ENCODE data around the gene PRRC2B.
"Not testable (repeated sequence)": the region's sequence is repeated elsewhere in the genome, so short reads cannot be mapped to it uniquely, and the experiment has no call there.

Gene PRRC2B

DNA sequence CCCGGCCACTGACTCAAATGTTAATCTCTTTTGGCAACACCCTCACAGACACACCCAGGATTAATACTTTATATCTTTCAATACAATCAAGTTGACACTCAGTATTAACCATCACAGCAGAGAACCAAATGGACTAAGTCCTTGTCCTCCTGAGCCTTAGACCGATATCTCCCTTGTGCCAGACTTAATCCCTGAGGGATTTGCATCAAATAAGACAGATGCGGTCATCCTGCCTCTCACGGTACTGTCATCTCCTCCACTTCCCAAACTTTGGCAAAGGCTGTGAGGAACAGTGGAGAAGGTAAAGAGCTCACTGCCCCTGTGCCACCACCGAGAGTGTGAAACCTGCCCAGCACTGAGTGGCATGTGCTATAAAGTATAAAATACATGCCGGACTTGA, 6.5 kb upstream of the PRRC2B start:
- DNase-seq, result no peak

DNA sequence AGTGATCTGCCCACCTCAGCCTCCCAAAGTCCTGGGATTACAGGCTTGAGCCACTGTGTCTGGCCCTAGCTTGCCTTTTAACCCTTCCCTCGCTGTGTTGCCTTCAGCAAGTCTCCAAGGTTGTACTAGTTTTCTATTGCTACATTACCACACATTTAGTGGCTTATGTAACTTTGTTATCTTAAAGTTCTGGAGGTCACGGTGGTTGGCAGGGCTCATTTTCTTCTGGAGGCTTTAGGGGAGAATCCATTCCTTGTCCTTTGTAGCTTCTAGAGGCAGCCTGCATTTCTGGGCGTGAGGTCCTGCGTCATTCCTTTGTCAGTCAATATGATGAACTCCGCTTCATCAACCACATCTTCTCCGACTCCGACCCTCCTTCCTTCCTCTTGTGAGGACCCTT, 2.9 kb upstream of the PRRC2B start:
- DNase-seq, result no peak

DNA sequence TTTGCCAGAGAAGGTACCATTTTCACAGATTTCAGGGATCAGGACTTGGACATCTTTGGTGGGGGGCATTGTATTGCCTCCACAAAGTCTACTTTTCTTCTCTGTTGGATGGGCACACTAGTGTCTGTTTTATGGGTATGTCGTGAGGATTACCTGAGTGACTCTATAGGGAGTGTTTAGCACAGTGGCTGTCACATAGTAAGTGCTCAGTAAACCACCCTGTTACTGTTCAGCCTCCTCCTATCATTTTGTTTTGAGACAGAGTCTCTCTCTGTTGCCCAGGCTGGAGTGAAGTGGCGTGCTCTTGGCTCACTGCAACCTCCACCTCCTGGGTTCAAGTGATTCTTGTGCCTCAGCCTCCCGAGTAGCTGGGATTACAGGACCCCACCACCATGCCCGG, 2.4 kb upstream of the PRRC2B start:
- no peak for DNase-seq

DNA sequence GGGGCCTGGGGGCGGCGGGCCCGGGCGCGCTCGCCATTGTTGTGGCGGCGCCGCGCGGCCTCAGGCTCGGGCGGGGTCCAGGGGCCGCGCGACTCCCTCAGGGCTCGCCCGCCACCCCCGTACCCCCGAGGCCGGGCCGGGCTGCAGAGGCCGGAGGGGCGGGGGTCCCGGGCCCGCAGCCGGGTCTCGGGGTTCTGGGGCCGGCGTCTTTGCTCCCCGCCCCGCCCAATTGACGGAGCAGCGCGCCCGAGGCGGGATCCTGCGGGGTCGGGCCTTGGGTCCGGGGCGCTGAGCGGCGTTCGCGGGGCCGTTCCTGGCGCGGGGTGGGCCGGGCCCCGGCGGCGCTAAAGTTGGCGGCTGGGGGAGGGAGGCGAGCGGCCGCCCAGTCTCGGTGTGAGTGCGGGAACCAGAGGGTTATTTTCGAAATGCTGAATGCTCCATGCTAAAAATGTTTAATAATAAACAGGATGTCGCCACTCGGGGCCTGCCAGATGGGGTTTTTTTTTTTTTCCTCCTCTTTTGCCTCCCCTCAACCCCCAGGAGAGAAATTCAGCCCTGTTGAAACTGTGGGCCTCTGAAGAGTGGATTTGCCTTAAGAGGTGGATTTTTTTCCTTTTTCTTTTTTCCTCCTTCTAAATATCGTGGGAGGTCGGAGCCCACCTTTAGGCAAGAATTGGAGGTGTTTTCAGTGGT, 724 bp downstream of the PRRC2B start:
- DNase-seq, result peak; percentile 17 to 33

DNA sequence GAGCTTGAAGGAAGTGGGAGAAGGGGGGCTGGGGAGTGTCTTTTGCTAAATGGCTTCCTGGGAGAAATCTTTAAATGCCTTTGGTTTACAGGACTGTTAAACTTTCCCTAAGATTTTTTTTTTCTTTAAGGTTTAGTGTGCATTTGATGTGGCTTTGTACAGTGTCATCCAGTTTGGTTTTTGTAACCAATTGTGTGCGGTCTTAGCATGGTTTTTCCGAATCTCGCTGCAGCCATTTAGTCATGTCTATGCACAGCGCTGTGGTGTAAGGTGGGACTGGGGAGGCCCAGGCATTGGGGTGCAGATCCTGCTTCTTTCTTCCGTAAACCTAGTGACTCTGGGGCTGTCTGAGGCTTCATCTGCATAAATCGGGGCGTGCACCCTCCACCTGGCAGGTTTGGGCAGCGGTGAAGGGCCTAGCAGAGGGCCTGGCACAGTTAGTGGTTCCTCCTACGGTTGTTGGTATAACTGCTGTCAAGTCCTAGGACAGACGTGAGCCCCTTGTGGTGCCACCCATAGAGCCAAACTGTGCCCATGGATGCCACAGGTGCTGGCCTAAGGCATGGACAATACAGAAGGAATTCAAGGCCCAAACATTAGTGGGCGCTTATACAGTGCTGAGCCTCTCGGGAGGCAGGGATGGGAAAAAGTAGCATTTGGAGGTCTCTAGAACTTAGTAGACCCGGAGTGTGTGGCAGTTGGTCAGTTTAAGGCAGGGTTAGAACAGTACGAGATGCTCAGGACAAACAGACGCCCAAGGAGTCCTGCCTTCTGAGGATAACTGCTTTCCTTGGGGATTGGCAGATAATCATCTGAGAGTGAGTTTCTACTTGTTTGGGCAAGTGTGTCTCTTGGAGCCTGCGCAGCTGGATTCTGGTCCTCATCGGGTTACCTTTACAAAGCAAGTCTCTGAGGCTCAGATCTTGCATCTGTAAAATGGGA, 1.5 kb downstream of the PRRC2B start:
- peak in 1 of 2 experiments; percentile 30 for DNase-seq

DNA sequence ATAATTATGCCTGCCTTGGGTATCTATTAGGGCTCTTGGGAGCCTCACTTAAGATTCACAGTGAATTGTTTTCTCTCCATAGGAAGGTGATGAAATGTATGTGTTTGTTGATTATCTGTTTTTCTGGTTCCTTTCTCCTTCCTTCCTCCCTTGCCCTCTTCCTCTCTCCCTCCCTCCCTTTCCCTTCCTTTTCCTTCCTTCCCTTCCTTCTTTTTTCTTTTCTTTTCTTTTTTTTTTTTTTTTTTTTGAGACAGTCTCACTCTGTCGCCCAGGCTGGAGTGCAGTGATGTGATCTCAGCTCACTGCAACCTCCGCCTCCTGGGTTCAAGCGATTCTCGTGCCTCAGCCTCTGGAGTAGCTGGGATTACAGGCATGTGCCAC, 2.2 kb downstream of the PRRC2B start:
- DNase-seq, result not testable (repeated sequence)

DNA sequence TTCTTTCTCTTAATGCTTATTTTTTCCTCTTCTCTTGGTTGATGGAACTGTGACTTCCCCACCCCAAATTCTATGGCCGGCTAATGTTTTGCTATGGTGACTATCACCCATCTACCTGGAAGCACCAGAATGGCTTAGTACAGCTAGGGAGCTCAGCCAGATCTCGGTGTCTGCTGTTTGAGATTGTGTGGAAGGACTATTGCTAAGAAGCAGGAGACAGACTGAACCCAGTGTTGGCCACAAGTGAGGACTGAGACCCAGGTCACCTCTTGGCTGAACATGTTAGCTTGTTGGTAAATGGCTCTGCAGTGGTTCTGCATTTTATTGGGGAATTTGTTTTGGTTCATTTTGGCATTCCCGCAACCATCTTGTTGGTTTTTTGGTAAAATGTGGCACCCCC, 2.7 kb downstream of the PRRC2B start:
- no peak for DNase-seq

DNA sequence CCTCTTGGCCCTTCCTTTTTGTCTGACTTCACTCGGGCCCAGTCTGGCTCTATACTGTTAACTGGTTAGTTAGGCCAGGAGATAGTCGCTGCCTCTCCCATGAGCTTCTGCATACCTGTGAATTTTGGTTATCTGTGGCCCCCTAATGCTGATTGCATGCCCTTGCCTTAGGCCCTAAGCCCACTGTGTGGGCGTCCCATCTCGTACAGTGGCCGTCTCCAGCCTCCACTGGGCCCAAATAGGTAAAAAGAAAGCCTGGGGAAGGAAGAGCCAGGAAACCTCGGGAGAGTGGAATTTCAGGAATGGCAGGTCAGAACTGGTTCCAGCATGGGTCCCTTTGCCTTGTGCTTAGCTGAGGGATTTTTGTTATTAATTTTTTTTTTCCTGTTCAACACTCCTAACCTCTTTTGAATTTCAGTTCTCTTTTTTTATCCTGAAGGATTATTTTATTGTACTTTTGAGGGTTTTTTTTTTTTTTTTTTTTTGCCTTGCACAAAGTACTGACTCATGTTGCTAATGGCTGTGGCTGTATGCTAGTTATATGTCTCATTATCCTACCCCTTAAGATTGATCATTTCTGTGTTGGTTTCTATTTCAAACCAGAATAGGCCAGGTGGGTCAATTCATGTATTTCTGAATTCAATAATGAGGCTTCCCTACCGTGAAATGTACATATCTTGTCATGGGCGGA, 3.4 kb downstream of the PRRC2B start:
- DNase-seq, result peak in 1 of 2 experiments; percentile 54

DNA sequence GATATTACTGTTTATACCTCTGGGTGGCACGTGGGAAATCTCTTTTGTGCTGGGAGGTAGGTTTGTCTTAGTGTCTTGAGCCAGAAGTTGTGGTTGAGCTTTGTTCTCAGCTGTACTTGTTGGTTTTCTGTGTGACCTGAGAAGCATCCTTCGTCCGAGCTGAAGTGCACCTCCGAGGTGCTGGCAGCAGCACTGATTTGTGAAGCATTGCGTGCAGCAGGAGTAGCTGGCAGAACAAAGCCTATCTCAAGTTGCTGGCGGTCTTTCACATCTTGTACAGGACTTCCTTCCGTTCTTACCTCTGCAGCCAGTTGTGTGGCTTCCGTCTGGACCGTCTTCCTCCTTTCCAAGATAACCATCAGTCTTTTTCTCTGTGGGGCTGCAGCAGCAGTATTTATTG, 4.3 kb downstream of the PRRC2B start:
- DNase-seq, result no peak

DNA sequence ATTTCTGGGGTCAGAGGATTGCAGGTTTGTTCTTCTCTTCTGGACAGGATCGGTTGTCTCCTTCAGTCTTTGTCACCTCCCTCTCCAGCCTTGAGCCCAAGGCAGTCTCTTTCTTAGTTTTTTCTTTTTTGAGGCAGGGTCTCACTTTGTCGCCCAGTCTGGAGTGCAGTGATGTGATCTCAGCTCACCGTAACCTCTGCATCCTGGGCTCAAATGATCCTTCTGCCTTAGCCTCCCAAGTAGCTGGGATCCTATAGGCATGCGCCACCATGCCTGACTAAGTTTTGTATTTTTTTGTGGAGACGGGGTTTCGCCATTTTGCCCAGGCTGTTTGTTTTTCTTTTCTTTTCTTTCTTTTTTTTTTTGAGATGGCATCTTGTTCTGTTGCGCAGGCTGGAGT, 6.1 kb downstream of the PRRC2B start:
- no peak for DNase-seq

DNA sequence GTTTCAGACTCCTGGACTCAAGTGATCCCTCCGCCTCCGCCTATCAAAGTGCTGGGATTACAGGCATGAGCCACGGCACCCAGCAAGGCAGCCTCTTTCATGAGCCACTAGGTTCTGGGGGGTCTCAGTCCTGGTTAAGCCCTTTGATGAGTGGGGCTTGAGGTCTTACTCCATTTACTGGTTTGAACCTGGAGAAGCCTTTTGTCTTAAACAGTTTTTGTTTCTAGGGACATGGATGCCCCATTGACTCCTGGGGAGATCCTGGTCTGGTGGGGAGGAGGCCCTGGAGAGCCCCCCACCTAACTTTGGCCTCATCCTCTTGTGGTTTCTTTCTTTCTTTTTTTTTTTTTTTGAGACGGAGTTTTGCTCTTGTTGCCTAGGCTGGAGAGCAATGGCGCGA, 6.7 kb downstream of the PRRC2B start:
- DNase-seq, result no peak

DNA sequence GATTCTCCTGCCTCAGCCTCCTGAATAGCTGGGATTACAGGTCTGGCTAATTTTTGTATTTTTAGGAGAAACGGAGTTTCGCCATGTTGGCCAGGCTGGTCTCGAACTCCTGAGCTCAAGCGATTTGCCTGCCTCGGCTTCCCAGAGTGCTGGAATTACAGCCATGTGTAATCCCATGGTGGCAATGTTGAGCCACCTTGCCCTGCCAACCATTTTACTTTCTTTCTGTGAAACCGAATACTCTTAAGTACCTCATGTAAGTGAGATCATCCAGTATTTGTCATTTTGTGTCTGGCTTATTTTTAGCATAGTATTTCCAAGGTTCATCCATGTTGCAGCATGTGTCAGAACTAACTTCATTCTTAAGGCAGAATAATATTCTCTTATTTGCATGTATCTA, 8.2 kb downstream of the PRRC2B start:
- no peak for DNase-seq

DNA sequence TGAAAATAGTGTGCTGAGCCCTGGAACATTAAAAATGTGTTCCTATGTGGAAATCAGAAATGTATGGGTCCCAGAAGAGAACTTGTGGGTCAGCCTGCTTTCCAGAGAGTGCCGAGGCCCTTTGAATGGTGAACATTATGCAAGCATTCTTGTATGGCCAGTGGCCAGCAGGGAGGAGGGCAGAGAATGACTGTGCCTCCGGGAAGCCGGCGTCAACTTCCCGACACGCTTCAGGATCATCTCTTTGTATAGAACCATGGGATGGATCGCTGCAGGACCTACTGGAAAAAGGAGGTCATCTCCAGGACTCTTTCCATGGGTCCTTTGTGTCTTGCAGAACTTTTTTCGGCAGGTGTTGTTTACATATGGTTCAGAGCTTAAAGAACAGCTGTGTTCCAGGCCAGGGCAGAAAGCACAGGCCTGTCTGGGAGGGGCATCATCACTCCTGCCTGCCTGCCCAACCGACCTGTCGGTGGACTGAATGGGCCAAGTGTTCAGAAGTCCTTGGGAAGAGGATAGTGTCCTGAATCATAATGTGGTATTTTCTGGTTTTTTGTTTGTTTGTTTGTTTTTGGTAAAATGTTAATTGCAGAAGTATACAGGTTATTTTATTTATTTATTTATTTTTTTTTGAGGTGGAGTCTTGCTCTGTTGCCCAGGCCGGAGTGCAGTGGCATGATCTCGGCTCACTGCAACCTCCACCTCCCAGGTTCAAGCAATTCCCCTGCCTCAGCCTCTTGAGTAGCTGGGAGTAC, 9.0 kb downstream of the PRRC2B start:
- peak; percentile 39 to 61 for DNase-seq

DNA sequence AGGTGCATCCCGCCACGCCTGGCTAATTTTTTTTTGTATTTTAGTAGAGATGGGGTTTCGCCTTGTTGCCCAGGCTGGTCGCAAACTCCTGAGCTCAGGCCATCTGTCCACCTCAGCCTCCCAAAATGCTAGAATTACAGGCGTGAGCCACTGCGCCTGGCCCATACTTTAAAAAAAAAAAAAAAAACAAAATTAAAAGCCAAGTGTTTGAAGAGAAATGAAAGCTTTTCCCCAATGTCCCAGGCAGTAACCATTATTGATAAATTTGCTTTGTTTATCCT, 9.5 kb downstream of the PRRC2B start:
- DNase-seq, result no peak

DNA sequence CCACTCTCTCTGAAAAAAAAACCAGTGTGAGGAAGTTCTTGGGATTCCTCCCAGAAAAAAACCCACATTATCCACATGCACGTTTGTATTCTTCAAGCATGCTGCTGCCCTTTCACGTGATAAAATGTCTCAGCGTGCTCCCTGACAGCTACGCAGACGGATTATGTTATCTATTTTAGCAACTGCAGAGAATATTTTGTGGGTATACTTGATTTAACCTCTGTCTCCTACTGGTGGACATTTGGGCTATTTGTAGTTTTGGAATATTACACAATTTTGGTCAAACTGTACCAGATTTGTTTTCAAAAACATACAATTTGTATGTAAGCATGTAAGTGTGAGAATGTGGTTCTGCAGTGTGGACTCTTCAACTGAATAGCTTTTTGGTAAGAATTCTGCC, 10.7 kb downstream of the PRRC2B start:
- DNase-seq, result no peak

DNA sequence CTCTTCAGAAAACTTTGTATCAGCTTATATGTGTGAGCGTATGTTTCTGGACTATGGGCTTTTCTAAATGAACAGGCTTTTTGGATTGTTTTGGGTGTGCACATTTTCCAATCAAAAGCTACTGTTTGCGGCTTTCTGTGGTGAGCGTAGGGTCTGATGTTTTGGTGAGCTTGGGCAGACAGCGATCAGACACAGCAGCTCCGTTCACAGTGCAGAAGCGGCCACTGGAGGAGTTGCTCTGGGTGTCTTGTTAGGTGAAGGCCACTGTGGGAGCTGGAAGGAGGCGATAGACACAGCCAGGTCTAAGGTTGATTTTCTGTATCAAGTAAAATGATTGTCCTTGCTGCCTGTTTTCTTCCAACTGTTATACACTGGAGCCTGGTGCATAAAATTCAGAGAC, 11.1 kb downstream of the PRRC2B start:
- no peak for DNase-seq

DNA sequence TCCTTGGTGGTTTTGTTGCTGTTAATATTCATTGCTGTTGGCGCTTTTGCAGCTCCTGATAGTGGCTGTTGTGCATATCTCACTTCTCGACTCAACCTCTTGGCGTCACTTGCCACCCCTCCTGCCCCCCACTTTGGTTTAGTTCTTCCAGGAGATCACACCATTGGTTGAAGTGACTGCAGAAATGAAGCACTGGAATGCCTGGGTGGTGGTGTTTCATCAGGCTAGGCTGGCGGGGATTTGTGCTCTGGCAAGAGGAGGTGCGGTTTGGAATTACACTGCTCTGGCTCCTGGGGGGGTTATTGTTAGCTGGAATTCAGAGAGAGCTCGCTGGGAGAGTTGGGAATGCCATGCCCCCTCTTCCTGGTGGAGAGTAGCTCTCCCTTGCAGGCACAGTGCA, 11.5 kb downstream of the PRRC2B start:
- no peak for DNase-seq

DNA sequence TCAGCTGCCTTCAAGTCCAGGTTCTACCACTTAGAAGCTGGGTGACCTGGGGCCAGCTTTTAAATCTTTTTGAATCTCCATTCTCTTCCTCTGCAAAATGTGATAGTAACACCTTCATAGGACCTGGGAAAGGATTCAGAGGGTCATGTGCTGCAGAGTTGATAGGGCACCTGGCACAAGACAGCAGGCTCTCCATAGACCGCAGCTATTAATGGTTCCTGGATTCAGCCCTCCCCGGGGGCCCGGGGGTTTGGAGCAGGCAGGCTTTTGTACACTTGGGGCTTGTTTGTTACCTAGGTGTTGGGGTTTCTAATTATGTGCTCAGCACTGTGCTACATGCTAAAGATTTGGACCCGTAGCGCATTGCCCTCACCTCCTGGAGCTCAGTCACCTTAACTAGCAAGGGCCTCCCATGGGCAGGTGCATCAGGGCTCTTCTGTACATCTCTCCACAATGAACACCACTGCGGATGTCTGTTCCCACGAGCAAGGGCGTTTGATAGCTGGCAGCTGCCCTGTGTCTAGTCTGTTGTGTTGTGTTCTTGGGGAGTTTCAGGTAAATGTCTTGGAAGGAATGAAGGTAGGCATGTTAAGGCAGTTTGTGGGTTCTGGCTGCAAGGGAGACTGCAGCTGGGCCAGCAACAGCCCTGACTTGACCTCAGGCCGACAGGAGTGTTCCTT, 12.1 kb downstream of the PRRC2B start:
- peak; percentile 17 to 34 for DNase-seq

DNA sequence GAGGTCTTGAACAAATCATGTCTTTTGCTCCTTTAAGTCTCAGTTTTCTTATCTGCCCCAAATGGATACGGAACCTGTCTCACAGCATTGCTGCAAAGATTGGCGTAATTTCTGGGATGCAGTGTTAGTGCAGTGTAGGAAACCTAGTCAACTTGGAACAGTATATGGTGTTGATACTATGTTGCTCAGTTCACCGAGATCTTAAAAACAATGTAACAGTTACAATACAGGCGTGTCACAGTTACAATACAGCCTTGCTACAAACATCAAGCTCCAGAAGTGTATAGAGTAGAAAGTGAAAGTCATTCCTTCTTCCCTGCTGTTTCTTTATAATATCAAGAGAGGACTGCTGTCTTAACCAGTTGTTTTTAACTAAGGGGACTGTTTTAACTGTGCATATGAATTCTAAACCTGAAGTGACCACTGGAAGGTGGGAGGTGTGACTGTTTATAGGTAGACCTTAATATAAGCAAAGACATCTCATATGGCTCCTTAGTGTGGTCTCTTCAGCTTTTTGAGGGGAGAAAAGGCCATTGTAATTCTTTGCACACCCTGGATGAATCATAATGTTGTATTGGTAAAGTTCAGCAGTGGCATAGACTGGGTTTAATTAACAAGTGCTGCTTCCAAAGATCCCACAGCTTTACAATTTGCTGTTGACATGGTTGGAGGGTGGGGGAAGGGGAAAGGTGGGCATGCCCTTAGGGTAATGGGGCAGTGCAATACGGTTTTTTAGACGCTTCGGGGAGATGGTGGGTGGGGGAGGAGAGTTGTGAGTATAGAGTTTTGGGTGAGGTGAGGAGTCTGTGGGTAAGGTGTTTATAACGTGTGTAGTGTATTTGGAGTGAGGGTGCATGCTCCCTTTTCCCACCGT, 12.9 kb downstream of the PRRC2B start:
- no peak for DNase-seq

DNA sequence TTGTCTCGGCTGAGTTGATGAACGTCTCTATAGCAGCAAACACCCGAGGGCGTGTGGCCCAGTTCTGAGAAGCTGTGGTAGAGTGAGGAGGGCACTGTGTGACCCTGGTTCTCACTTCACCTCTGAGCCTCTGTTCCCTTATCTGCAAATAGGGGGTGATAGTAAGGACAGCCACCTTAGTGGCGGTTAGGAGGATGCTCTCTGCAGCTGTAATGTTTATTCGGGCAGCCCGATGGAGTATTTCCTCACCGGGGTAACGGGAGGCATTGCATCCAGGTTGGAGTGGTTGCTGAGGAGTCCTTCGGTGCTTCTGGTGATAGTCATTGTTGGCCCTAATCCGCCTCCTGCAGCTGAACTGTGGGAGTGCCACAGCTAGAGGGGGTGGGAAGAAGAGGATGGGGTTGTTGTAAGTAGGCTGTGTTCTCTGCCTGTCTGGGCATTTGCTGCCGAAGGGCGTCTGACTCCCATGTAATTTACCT, 13.9 kb downstream of the PRRC2B start:
- peak; percentile 33 to 45 for DNase-seq

DNA sequence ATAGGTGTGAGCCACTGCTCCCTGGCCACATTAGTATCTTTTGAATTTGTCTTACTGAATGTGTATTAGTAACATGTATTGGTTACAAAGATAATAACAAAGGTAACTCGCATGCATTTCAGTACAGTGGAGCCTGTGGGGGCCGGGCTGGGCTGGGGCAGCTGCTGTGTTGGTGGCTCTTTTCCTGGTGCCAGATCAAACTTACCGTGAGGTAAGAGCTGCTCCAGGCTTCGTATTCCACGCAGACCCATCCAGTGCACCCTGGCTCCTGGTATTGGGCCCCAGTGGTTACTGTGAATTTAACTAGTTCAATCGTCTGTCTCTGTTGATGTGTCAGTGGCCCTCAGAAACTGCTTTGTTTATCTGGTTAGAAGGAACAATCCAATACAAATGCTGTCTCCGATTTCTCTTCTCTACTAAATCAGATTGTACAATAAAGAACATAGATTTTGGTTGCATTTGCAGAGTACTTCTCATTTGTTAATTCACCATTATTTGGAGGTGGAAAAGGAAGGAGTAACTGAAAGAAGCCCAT, 15.6 kb downstream of the PRRC2B start:
- no peak for DNase-seq
